Activated CD4-positive, alpha-beta T cell treated with anti-CD3 and anti-CD28 coated beads, Interleukin-2, amount 10 ng/mL, durations not matched to agents 24 days and 14 days (primary cell): Measurements from ENCODE around the gene GMPS. TPM values are rescaled to one million over a fixed set of nuclear protein-coding genes. Genes with fewer than 3 reads are reported as not detected.
"Not testable (repeated sequence)": the region's sequence is repeated elsewhere in the genome, so short reads cannot be mapped to it uniquely, and the experiment has no call there.

Experiments used
- DNase-seq: peaks from one replicate; pipeline ENCODE4 v3.0.0; 2022
- H3K27ac Mint-ChIP-seq: one replicate; pipeline ENCODE4 v1.8.0; 2022; ENCODE audit warnings: mild to moderate bottlenecking, mixed read lengths
- H3K27me3 Mint-ChIP-seq: one replicate; pipeline ENCODE4 v1.8.0; 2022; ENCODE audit warnings: mixed read lengths
- H3K36me3 Mint-ChIP-seq: one replicate; pipeline ENCODE4 v1.8.0; 2022; ENCODE audit warnings: low read depth, mild to moderate bottlenecking, mixed read lengths
- H3K4me1 Mint-ChIP-seq: one replicate; pipeline ENCODE4 v1.8.0; 2021; ENCODE audit warnings: mixed read lengths
- H3K4me3 Mint-ChIP-seq: one replicate; pipeline ENCODE4 v1.8.0; 2022; ENCODE audit warnings: mild to moderate bottlenecking, moderate library complexity, mixed read lengths
- H3K9me3 Mint-ChIP-seq: one replicate; pipeline ENCODE4 v1.8.0; 2021; ENCODE audit warnings: mixed read lengths
- intact Hi-C: fragments of 100-400 bp; cut with micrococcal nuclease; formaldehyde crosslinking; loops from one replicate; pipeline ENCODE4 v1.15.1; 2023
- total RNA-seq: library from RNA; stranded (reverse); gene quantifications from 2 replicates; pipeline ENCODE4 v1.2.3, GENCODE V29; 2022

Gene GMPS
- 150 and 151 TPM in 2 replicates for total RNA-seq

GRCh38 chr3:155870133-155870944, at the start of gene GMPS:
Gene GMPS (plus strand): TSS chr3:155870650. CDS start chr3:155870871, 221 bp downstream.
- peak within 1 kb of the TSS; percentile 96 for H3K27ac Mint-ChIP-seq
- peaks cover 2% of the 10 kb centered on the region for H3K36me3 Mint-ChIP-seq
- peak within 1 kb of the TSS; percentile 88 for H3K4me3 Mint-ChIP-seq
- no peaks in the 10 kb centered on the region for H3K27me3 Mint-ChIP-seq
- H3K4me1 Mint-ChIP-seq, result peaks cover 19% of the 10 kb centered on the region
- intact Hi-C loops, result loop anchor here (1.0 to 5.0 kb wide), 5 partner anchors 8 to 1290 kb away; partner anchors contain the start of genes C3orf33, CCNL1 and SLC33A1
- no peaks in the 10 kb centered on the region for H3K9me3 Mint-ChIP-seq
- DNase-seq, result no peak

- H3K4me3 Mint-ChIP-seq, intact Hi-C loops, H3K27me3 Mint-ChIP-seq, H3K27ac Mint-ChIP-seq, H3K9me3 Mint-ChIP-seq, H3K4me1 Mint-ChIP-seq, DNase-seq: not testable (repeated sequence)
- H3K36me3 Mint-ChIP-seq, result peaks cover 12% of the 10 kb centered on the region
Observed at GRCh38 chr3:155828490-155829098, 41.9 kb upstream of the GMPS start.

GRCh38 chr3:155835341-155836071, 34.9 kb upstream of the GMPS start:
- H3K9me3 Mint-ChIP-seq, result no peaks in the 10 kb centered on the region
- no peak overlapping the region for H3K4me3 Mint-ChIP-seq
- DNase-seq, result peak; percentile 54
- H3K36me3 Mint-ChIP-seq, result peaks cover 12% of the 10 kb centered on the region
- no peaks in the 10 kb centered on the region for H3K27me3 Mint-ChIP-seq
- H3K4me1 Mint-ChIP-seq, result peaks cover 4% of the 10 kb centered on the region
- no peak overlapping the region for H3K27ac Mint-ChIP-seq
- intact Hi-C loops, result no loop called here

- peaks cover 21% of the 10 kb centered on the region for H3K4me1 Mint-ChIP-seq
- intact Hi-C loops, result no loop called here
Observed at GRCh38 chr3:155843569-155843968, 26.9 kb upstream of the GMPS start.

GRCh38 chr3:155846119-155846518, 24.3 kb upstream of the GMPS start:
- DNase-seq, result peak; percentile 41
- Mint-ChIP-seq H3K4me1 (peaks cover 30% of the 10 kb centered on the region), H3K4me3 (peak overlapping the region; percentile 52), H3K27ac (no peak overlapping the region), H3K36me3 (peaks cover 30% of the 10 kb centered on the region), H3K27me3 (no peaks in the 10 kb centered on the region), H3K9me3 (no peaks in the 10 kb centered on the region)
- intact Hi-C loops, result no loop called here

More at GRCh38 chr3:155843569-155843968, 26.9 kb upstream of the GMPS start:
- H3K9me3 Mint-ChIP-seq, result no peaks in the 10 kb centered on the region
- no peak overlapping the region for H3K27ac Mint-ChIP-seq
- H3K4me3 Mint-ChIP-seq, result no peak overlapping the region
- H3K27me3 Mint-ChIP-seq, result no peaks in the 10 kb centered on the region
- peaks cover 23% of the 10 kb centered on the region for H3K36me3 Mint-ChIP-seq
- DNase-seq, result no peak

- H3K4me1 Mint-ChIP-seq, result peaks cover 45% of the 10 kb centered on the region
- DNase-seq, result no peak
- no peaks in the 10 kb centered on the region for H3K27me3 Mint-ChIP-seq
- H3K36me3 Mint-ChIP-seq, result peaks cover 45% of the 10 kb centered on the region
- H3K9me3 Mint-ChIP-seq, result no peaks in the 10 kb centered on the region
- H3K27ac Mint-ChIP-seq, result no peak overlapping the region
- no peak overlapping the region for H3K4me3 Mint-ChIP-seq
- intact Hi-C loops, result no loop called here
Observed at GRCh38 chr3:155847993-155848392, 22.5 kb upstream of the GMPS start.

GRCh38 chr3:155849404-155849803, 21.0 kb upstream of the GMPS start:
- not testable (repeated sequence) for H3K27me3 Mint-ChIP-seq

GRCh38 chr3:155852341-155852740, 18.1 kb upstream of the GMPS start:
- peaks cover 2% of the 10 kb centered on the region for H3K27me3 Mint-ChIP-seq
- peaks cover 37% of the 10 kb centered on the region for H3K4me1 Mint-ChIP-seq
- DNase-seq, result no peak
- peaks cover 41% of the 10 kb centered on the region for H3K36me3 Mint-ChIP-seq
- peak overlapping the region; percentile 97 for H3K4me3 Mint-ChIP-seq
- no peaks in the 10 kb centered on the region for H3K9me3 Mint-ChIP-seq
- H3K27ac Mint-ChIP-seq, result peak overlapping the region; percentile 78
- intact Hi-C loops, result loop anchor here (5.0 to 10.0 kb wide), 5 partner anchors 100 to 1325 kb away; partner anchors contain the start of gene CCNL1

More at GRCh38 chr3:155849404-155849803, 21.0 kb upstream of the GMPS start:
- H3K9me3 Mint-ChIP-seq, H3K27ac Mint-ChIP-seq, DNase-seq, intact Hi-C loops: not testable (repeated sequence)
- Mint-ChIP-seq H3K4me1 (peaks cover 43% of the 10 kb centered on the region), H3K36me3 (peaks cover 47% of the 10 kb centered on the region), H3K4me3 (peak overlapping the region; percentile 53)

GRCh38 chr3:155853214-155854140, 17.0 kb upstream of the GMPS start:
- Mint-ChIP-seq H3K9me3 (no peaks in the 10 kb centered on the region), H3K27me3 (peaks cover 2% of the 10 kb centered on the region), H3K4me3 (peak overlapping the region; percentile 97), H3K36me3 (peaks cover 37% of the 10 kb centered on the region), H3K4me1 (peaks cover 34% of the 10 kb centered on the region), H3K27ac (peak overlapping the region; percentile 98)
- DNase-seq, result peak; percentile 80
- intact Hi-C loops, result loop anchor here (1.0 to 10.0 kb wide), 10 partner anchors 9 to 1529 kb away; partner anchors contain the start of genes C3orf33, CCNL1, DHX36 and GMPS

- DNase-seq, result peak; percentile 99
- Mint-ChIP-seq H3K27ac (peak within 1 kb of the TSS; percentile 98), H3K27me3 (peaks cover 2% of the 10 kb centered on the region), H3K4me3 (peak within 1 kb of the TSS; percentile 97), H3K4me1 (peaks cover 31% of the 10 kb centered on the region), H3K9me3 (no peaks in the 10 kb centered on the region), H3K36me3 (peaks cover 35% of the 10 kb centered on the region)
- intact Hi-C loops, result loop anchor here (1.0 to 10.0 kb wide), 10 partner anchors 8 to 1530 kb away; partner anchors contain the start of genes C3orf33, CCNL1, DHX36 and GMPS
Observed at GRCh38 chr3:155854141-155854940, 16.1 kb upstream of the GMPS start, which contains the start of gene SLC33A1. Gene SLC33A1 (minus strand): TSS chr3:155854427. CDS start chr3:155853997, 430 bp downstream.

- Mint-ChIP-seq H3K36me3 (peaks cover 5% of the 10 kb centered on the region), H3K4me3 (no peak overlapping the region), H3K4me1 (peaks cover 29% of the 10 kb centered on the region), H3K9me3 (peaks cover 6% of the 10 kb centered on the region), H3K27me3 (peaks cover 2% of the 10 kb centered on the region), H3K27ac (no peak overlapping the region)
- intact Hi-C loops, result loop anchor here (10.0 kb wide), 1 partner anchor 955 kb away; no protein-coding TSS in a partner anchor
- DNase-seq, result no peak
Observed at GRCh38 chr3:155859859-155860258, 10.6 kb upstream of the GMPS start.

GRCh38 chr3:155860424-155860823, 10.0 kb upstream of the GMPS start:
- H3K4me1 Mint-ChIP-seq, result peaks cover 27% of the 10 kb centered on the region
- H3K4me3 Mint-ChIP-seq, H3K27ac Mint-ChIP-seq, H3K36me3 Mint-ChIP-seq, H3K27me3 Mint-ChIP-seq, H3K9me3 Mint-ChIP-seq, intact Hi-C loops: not testable (repeated sequence)
- DNase-seq, result peak; percentile 51
